ENCODE measurements around the gene PKNOX2. TPM values are rescaled to one million over a fixed set of nuclear protein-coding genes. Genes with fewer than 3 reads are reported as not detected.

Gene PKNOX2
- total and polyA plus RNA-seq, 10 of the 15 experiments (the other 5 are each of a cell fraction or from before 2014, with no cell fraction given): not detected

- ChIA-PET RAD21 (ENCODE audit: unreplicated experiment) (interaction anchor here (1.0 to 4.4 kb wide), 3 partner anchors 27 to 43 kb away, joined by 3 to 37 read pairs (median 5); no protein-coding TSS in a partner anchor), CTCF (interaction anchor here (0.6 to 9.5 kb wide), 4 partner anchors 14 to 473 kb away, joined by 3 to 71 read pairs (median 3); no protein-coding TSS in a partner anchor), POLR2A (interaction anchor here (1.0 to 1.1 kb wide), 2 partner anchors 25 to 39 kb away, joined by 3 read pairs; no protein-coding TSS in a partner anchor), SMC1A (ENCODE audit: uncharacterized antibody, unreplicated experiment) (interaction anchor here (1.5 to 5.5 kb wide), 2 partner anchors 27 to 42 kb away, joined by 5 to 33 read pairs; no protein-coding TSS in a partner anchor)
- Histone ChIP-seq H3K79me2 (ENCODE audit: control insufficient read depth, insufficient read depth, low read length) (no peaks in the 10 kb centered on the region), H4K20me1 (ENCODE audit: control insufficient read depth, insufficient read depth) (no peaks in the 10 kb centered on the region; the same call in 1 of the 2 replicates), H3K4me3 (no peak overlapping the region), H3K4me1 (ENCODE audit: control insufficient read depth, insufficient read depth, low read length) (no peaks in the 10 kb centered on the region; the same call in 1 of the 2 replicates), H3K9me3 (replicated peaks; ENCODE audit: control insufficient read depth, insufficient read depth, low read length) (no peaks in the 10 kb centered on the region), H3K27me3 (replicated peaks in 1 of 2; ENCODE audit: control insufficient read depth in 2 of 2, insufficient read depth in 2 of 2, low read length in 1 of 2) (peaks cover 10 to 14% of the 10 kb centered on the region in 2 experiments), H3K4me2 (ENCODE audit: control insufficient read depth, insufficient read depth) (no peak overlapping the region), H3K9ac (ENCODE audit: control insufficient read depth, insufficient read depth, low read length) (no peak overlapping the region), H3K27ac (ENCODE audit: control insufficient read depth, insufficient read depth) (no peak overlapping the region), H2AFZ (ENCODE audit: control insufficient read depth, low read depth, low read length) (no peak overlapping the region), H3K36me3 (ENCODE audit: control insufficient read depth in 2 of 2, insufficient read depth in 2 of 2, low read length in 1 of 2) (no peaks in the 10 kb centered on the region)
- WGBS (ENCODE audit: insufficient coverage, insufficient replicate concordance, low lambda C conversion rate, missing lambda C conversion rate): 18% methylated on average over 6 of the region's 6 CpGs
- intact Hi-C loops (cut with micrococcal nuclease; ENCODE audit: unreplicated experiment) (no loop called here), in situ Hi-C loops (cut with MboI) (no loop called here)
- DNase-seq (ENCODE audit: low read depth, low spot score) (no peak), FAIRE-seq (no peak), ATAC-seq (no peak)
- BruUV-seq (replicated peaks): no TSS peak
- no peak for TF ChIP-seq RB1 (IDR thresholded peaks at IDR 0.05; ENCODE audit: borderline replicate concordance)
These were observed 235.4 kb downstream of the PKNOX2 start for GRCh38 chr11:125399945-125400344.

GRCh38 chr11:125401235-125401634 is 236.7 kb downstream of the PKNOX2 start:
- no peak for FAIRE-seq
- intact Hi-C loops (cut with micrococcal nuclease; ENCODE audit: unreplicated experiment) (no loop called here), in situ Hi-C loops (cut with MboI) (no loop called here)
- no peaks in the 10 kb centered on the region for H3K36me3 ChIP-seq (ENCODE audit: control insufficient read depth in 2 of 2, insufficient read depth in 2 of 2, low read length in 1 of 2)
- peaks cover 10 to 14% of the 10 kb centered on the region in 2 experiments for H3K27me3 ChIP-seq (replicated peaks in 1 of 2; ENCODE audit: control insufficient read depth in 2 of 2, insufficient read depth in 2 of 2, low read length in 1 of 2)
- no peak overlapping the region for H3K4me3 ChIP-seq
- ChIA-PET SMC1A (ENCODE audit: uncharacterized antibody, unreplicated experiment) (interaction anchor here (1.9 to 2.0 kb wide), 2 partner anchors 33 to 45 kb away, joined by 5 to 6 read pairs; no protein-coding TSS in a partner anchor), RAD21 (ENCODE audit: unreplicated experiment) (interaction anchor here (1.9 to 4.4 kb wide), 2 partner anchors 28 to 37 kb away, joined by 5 to 37 read pairs; no protein-coding TSS in a partner anchor), POLR2A (interaction anchor here (1.0 kb wide), 1 partner anchor 40 kb away, joined by 3 read pairs; no protein-coding TSS in a partner anchor), CTCF (interaction anchor here (1.2 to 9.5 kb wide), 2 partner anchors 28 to 53 kb away, joined by 3 to 71 read pairs; no protein-coding TSS in a partner anchor)
- no peaks in the 10 kb centered on the region; the same call in 1 of the 2 replicates for H3K4me1 ChIP-seq (ENCODE audit: control insufficient read depth, insufficient read depth, low read length)
- no peaks in the 10 kb centered on the region for H3K9me3 ChIP-seq (replicated peaks; ENCODE audit: control insufficient read depth, insufficient read depth, low read length)
- no peak for ATAC-seq
- BruUV-seq (replicated peaks): no TSS peak
- no peak overlapping the region for H3K9ac ChIP-seq (ENCODE audit: control insufficient read depth, insufficient read depth, low read length)
- no peak overlapping the region for H2AFZ ChIP-seq (ENCODE audit: control insufficient read depth, low read depth, low read length)
- no peak overlapping the region for H3K4me2 ChIP-seq (ENCODE audit: control insufficient read depth, insufficient read depth)
- no peak for DNase-seq (ENCODE audit: low read depth, low spot score)
- 53% methylated on average over 12 of the region's 12 CpGs for WGBS (ENCODE audit: insufficient coverage, insufficient replicate concordance, low lambda C conversion rate, missing lambda C conversion rate)
- H3K27ac ChIP-seq (ENCODE audit: control insufficient read depth, insufficient read depth): no peak overlapping the region
- no peaks in the 10 kb centered on the region for H3K79me2 ChIP-seq (ENCODE audit: control insufficient read depth, insufficient read depth, low read length)
- H4K20me1 ChIP-seq (ENCODE audit: control insufficient read depth, insufficient read depth): no peaks in the 10 kb centered on the region; the same call in 1 of the 2 replicates
- no peak for TF ChIP-seq CEBPB (IDR thresholded peaks at IDR 0.05; ENCODE audit: borderline replicate concordance in 1 of 2, low read depth in 2 of 2, low read length in 2 of 2)
- no peak for TF ChIP-seq CREM (IDR thresholded peaks at IDR 0.05; ENCODE audit: low read depth)
- no peak for TF ChIP-seq SKIL (IDR thresholded peaks at IDR 0.05; ENCODE audit: low read depth, poor library complexity, severe bottlenecking)
- no peak for TF ChIP-seq BRCA1 (IDR thresholded peaks at IDR 0.05; ENCODE audit: low read depth, low read length)
- TF ChIP-seq USF2 (IDR thresholded peaks at IDR 0.05; ENCODE audit: borderline replicate concordance, low read depth, low read length): no peak
- no peak for TF ChIP-seq LARP7 (IDR thresholded peaks at IDR 0.05)
- TF ChIP-seq DPF2 (IDR thresholded peaks at IDR 0.05): no peak
- TF ChIP-seq ZBTB11 (CRISPR knock-in tag; IDR thresholded peaks at IDR 0.05): no peak
- TF ChIP-seq GATAD2B (conservative IDR thresholded peaks at IDR 0.05; ENCODE audit: low read depth): no peak

Measured in GM12878 (cell line).